Adrenal gland (tissue), 12 donors: Measurements from ENCODE around the gene HECW1. TPM values are rescaled to one million over a fixed set of nuclear protein-coding genes. Genes with fewer than 3 reads are reported as not detected.
"Not testable (repeated sequence)": the region's sequence is repeated elsewhere in the genome, so short reads cannot be mapped to it uniquely, and the experiment has no call there.

Experiments
- DNase-seq, 7 donors: peaks; one replicate each; pipeline ENCODE4 v3.0.0-alpha.2; 2019 to 2020
- H3K27ac ChIP-seq, 5 donors: fragments of 200-600 bp; sonication (generic) in 4 of 5; 1 replicate in 3 of 5; 2 replicates in 2 of 5; pipeline versions ENCODE4 v1.5.1 to v1.8.0; 2016 to 2020; ENCODE audit warnings: mild to moderate bottlenecking in 1 of 5
- H3K27me3 ChIP-seq: fragments of 200-600 bp; 2 replicates; pipeline ENCODE4 v1.8.0; 2021
- H3K36me3 ChIP-seq, 2 donors: fragments of 200-600 bp; replicated peaks in 1 of 2; 1 replicate in 1 of 2; 2 replicates in 1 of 2; pipeline versions ENCODE4 v1.5.1 to v1.8.0; 2018 to 2022
- H3K4me1 ChIP-seq, 2 donors: fragments of 200-600 bp; replicated peaks in 1 of 2; 1 replicate in 1 of 2; 2 replicates in 1 of 2; pipeline versions ENCODE4 v1.5.1 to v1.8.0; 2018 to 2021
- H3K4me3 ChIP-seq, 4 donors: fragments of 200-600 bp; sonication (generic) in 3 of 4; one replicate each; pipeline ENCODE4 v1.5.1; 2016 to 2018
- H3K9me3 ChIP-seq, 3 donors: fragments of 200-600 bp; sonication (generic) in 1 of 3; replicated peaks in 1 of 3; 1 replicate in 2 of 3; 2 replicates in 1 of 3; pipeline versions ENCODE4 v1.5.1 to v1.8.0; 2016 to 2021
- POLR2A ChIP-seq, 2 donors: fragments of 450-650 bp; IDR thresholded peaks; one replicate each; pipeline ENCODE4 v1.6.1; 2017; ENCODE audit warnings: antibody characterized with exemption in 2 of 2, mild to moderate bottlenecking in 2 of 2, moderate library complexity in 1 of 2
- WGBS, 4 donors: extraction: QIAGEN DNeasy Blood & Tissue Kit in 2 of 4; methylation state at CpG; one replicate each; pipeline versions ENCODE4 v1.1.5 to v1.1.7; 2013 to 2017; 5-methylcytosine and 5-hydroxymethylcytosine counted together
- intact Hi-C, 2 donors: fragments of 100-400 bp; cut with DNase I; formaldehyde crosslinking; loops; one replicate each; pipeline versions ENCODE4 v1.14.1 to v1.15.0; 2022 to 2023
- polyA plus RNA-seq, 3 donors: library from polyadenylated mRNA; stranded (reverse); fragments of 200-250 nt in 2 of 3; fragments of 350-450 nt in 1 of 3; fragmentation: Illumina TruSeq in 1 of 3; extraction: RNeasy Lipid Tissue Mini Kit (QIAGEN cat#74804) in 1 of 3; gene quantifications; one replicate each; pipeline ENCODE4 v1.2.3, GENCODE V29; 2013 to 2014
- total RNA-seq, 9 donors: library from RNA; depleted of rRNA in 4 of 9; stranded (reverse); fragments of >200 nt in 4 of 9; fragments of 120-200 nt in 1 of 9; fragmentation: NEBNext Ultra II Directional in 1 of 9; extraction: Animal tissue kit (Norgen Biotek cat#: 25700) in 1 of 9; gene quantifications; one replicate each; pipeline versions ENCODE4 v1.1.0 to v1.2.4, GENCODE V29; 2013 to 2023
- TF ChIP-seq, protein P1 (sequence below), 6 experiments: fragments of 450-650 bp in 4 of 6; fragments of 200-600 bp in 2 of 6; sonication (generic) in 1 of 6; IDR thresholded peaks; 1 replicate in 5 of 6; 2 replicates in 1 of 6; pipeline versions ENCODE4 v1.5.1 to v1.8.0; 2016 to 2021; ENCODE audit warnings: antibody characterized with exemption in 6 of 6, mild to moderate bottlenecking in 2 of 6, moderate library complexity in 1 of 6
- donor health status: healthy with polysubstance abuse.
- donor health status: Bipolar disorder and iron deficiency.
- donor health status: DM: yes; HTN: yes; CAD: no.
- donor health status: DM: no; HTN: no; CAD: no.
- donor health status: DM: no; HTN: no; CAD: no.
- donor health status: DM: yes; HTN: yes; CAD: no.

HECW1 gene
- total and polyA plus RNA-seq, 12 donors: under 0.01 to 3.2 (median 0.06) TPM; not detected in 4

DNA sequence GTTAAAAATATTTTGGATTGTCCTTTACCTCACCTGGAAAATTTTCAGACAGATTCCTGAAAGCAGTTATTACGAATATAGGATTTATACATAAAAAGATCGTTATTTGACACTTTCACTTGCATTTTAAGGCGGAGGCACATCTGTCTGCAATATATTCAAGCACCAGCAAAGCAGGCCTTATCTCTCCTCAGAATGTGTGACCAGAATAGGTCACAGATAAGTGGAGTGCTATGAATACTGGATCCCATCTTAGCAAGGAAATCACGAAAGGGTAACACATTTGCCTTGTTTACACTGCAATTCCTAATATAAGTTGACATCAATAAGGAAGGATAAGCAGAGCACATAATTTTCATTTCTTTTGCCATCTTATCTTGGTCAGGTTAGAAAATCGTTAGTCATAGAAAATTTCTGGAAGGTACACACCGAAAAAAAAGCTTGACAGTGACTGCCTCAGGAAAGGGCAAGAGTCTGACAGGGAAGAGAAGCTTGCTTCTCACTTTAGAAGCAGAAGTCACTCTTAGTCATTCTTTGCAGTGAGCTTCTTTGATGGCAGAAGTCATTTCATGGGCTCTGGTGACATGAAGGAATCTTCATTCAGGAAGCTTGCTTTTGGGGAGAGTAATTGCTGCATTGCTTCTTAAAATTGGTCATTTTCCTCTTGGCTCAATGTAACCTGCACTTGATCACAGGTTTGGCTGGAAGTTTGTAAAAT is 372.4 kb downstream of the HECW1 start:
- Histone ChIP-seq H3K36me3 (no peaks in the 10 kb centered on the region), H3K27me3 (no peaks in the 10 kb centered on the region), H3K9me3 (no peaks in the 10 kb centered on the region), H3K4me1 (peaks cover 0 to 10% of the 10 kb centered on the region in 2 donors), H3K4me3 (no peak overlapping the region), H3K27ac (no peak overlapping the region)
- TF ChIP-seq POLR2A (IDR thresholded peaks at IDR 0.05): no peak
- TF ChIP-seq, protein P1, sequence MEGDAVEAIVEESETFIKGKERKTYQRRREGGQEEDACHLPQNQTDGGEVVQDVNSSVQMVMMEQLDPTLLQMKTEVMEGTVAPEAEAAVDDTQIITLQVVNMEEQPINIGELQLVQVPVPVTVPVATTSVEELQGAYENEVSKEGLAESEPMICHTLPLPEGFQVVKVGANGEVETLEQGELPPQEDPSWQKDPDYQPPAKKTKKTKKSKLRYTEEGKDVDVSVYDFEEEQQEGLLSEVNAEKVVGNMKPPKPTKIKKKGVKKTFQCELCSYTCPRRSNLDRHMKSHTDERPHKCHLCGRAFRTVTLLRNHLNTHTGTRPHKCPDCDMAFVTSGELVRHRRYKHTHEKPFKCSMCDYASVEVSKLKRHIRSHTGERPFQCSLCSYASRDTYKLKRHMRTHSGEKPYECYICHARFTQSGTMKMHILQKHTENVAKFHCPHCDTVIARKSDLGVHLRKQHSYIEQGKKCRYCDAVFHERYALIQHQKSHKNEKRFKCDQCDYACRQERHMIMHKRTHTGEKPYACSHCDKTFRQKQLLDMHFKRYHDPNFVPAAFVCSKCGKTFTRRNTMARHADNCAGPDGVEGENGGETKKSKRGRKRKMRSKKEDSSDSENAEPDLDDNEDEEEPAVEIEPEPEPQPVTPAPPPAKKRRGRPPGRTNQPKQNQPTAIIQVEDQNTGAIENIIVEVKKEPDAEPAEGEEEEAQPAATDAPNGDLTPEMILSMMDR (IDR thresholded peaks at IDR 0.05): no peak
- intact Hi-C loops: no loop called here
- 62 to 76% (median 66%) methylated on average over 6 of the region's 6 CpGs for WGBS, 4 donors
- no peak for DNase-seq

DNA sequence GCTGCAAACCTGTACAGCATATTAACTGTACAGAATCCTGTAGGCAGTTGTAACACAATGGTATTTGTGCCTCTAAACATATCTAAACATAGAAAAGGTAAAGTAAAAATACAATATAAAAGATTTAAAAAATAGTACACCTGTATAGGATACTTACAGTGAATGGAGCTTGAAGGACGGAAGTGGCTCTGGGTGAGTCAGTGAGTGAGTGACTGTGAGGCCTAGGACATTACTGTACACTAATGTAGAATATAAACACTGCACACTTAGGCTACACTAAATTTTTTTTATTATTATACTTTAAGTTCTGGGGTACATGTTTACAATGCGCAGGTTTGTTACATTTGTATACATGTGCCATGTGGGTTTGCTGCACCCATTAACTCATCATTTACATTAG is 373.1 kb downstream of the HECW1 start:
- H3K9me3 ChIP-seq: no peaks in the 10 kb centered on the region
- H3K27ac ChIP-seq: no peak overlapping the region
- TF ChIP-seq POLR2A (IDR thresholded peaks at IDR 0.05): no peak
- TF ChIP-seq, protein P1 (IDR thresholded peaks at IDR 0.05): no peak
- WGBS, 4 donors: 87 to 95% (median 94%) methylated on average over 2 of the region's 2 CpGs
- intact Hi-C loops: no loop called here
- no peak overlapping the region for H3K4me3 ChIP-seq
- no peaks in the 10 kb centered on the region for H3K27me3 ChIP-seq
- no peak for DNase-seq
- H3K4me1 ChIP-seq: peaks cover 0 to 10% of the 10 kb centered on the region in 2 donors
- no peaks in the 10 kb centered on the region for H3K36me3 ChIP-seq

DNA sequence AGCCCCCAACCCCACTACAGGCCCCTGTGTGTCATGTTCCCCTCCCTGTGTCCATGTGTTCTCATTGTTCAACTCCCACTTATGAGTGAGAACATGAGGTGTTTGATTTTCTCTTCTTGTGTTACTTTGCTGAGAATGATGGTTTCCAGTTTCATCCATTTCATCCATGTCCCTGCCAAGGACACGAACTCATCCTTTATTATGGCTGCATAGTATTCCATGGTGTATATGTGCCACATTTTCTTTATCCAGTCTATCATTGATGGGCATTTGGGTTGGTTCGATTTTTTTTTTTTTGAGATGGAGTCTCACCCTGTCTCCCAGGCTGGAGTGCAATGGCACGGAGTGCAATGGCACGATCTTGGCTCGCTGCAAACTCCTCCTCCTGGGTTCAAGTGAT is 373.6 kb downstream of the HECW1 start:
- H3K4me1 ChIP-seq: peaks cover 0 to 10% of the 10 kb centered on the region in 2 donors
- H3K9me3 ChIP-seq, H3K36me3 ChIP-seq, DNase-seq, H3K4me3 ChIP-seq, intact Hi-C loops, H3K27ac ChIP-seq, H3K27me3 ChIP-seq: not testable (repeated sequence)
- 82 to 96% (median 91%) methylated on average over 5 of the region's 5 CpGs for WGBS, 4 donors

DNA sequence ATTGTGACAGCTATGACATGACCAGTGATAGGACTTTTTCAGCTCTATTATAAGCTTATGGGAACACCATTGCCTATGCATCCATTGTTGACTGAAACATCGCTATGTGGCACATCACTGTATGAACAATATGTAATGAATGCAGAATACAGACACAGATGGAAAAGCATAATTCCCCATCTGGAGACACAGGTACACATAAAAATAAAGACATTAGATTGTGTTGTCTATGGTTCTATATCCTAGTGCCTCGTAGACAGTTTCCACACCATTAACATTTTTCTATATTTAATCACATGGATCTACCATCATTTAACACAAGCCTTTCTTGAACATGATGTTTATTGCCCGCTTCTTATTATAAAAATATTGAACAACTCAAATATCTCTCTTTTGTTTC is 374.2 kb downstream of the HECW1 start:
- DNase-seq: no peak
- no peak overlapping the region for H3K4me3 ChIP-seq
- H3K36me3 ChIP-seq: no peaks in the 10 kb centered on the region
- H3K27me3 ChIP-seq: no peaks in the 10 kb centered on the region
- intact Hi-C loops: no loop called here
- H3K27ac ChIP-seq: no peak overlapping the region
- WGBS, 4 donors: 77 to 87% (median 79%) methylated on average over 3 of the region's 3 CpGs
- no peak for TF ChIP-seq POLR2A (IDR thresholded peaks at IDR 0.05)
- TF ChIP-seq, protein P1 (IDR thresholded peaks at IDR 0.05): no peak
- no peaks in the 10 kb centered on the region for H3K9me3 ChIP-seq
- peaks cover 0 to 10% of the 10 kb centered on the region in 2 donors for H3K4me1 ChIP-seq

DNA sequence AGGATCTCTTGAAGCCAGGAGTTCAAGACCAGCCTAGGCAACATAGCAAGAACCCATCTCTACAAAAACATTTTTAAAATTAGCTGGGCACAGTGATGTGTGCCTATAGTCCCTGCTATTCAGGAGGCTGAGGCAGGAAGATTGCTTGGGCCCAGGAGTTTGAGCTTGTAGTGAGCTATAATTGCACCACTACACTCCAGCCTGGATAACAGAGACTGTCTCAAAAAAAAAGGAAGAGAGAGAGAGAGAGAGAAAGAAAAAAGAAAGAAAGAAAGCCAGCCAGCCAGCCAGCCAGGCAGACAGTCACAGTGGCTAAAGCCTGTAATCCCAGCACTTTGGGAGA is 375.3 kb downstream of the HECW1 start:
- no peak overlapping the region for H3K4me3 ChIP-seq
- H3K36me3 ChIP-seq: no peaks in the 10 kb centered on the region
- H3K27me3 ChIP-seq: no peaks in the 10 kb centered on the region
- intact Hi-C loops: no loop called here
- H3K4me1 ChIP-seq: peaks cover 0 to 10% of the 10 kb centered on the region in 2 donors
- no peaks in the 10 kb centered on the region for H3K9me3 ChIP-seq
- no peak overlapping the region for H3K27ac ChIP-seq
- no peak for DNase-seq
- no peak for TF ChIP-seq POLR2A (IDR thresholded peaks at IDR 0.05)
- TF ChIP-seq, protein P1 (IDR thresholded peaks at IDR 0.05): no peak
